ENCODE measurements around the gene MXD4. TPM values are rescaled to one million over a fixed set of nuclear protein-coding genes. Genes with fewer than 3 reads are reported as not detected.
A peak's percentile ranks its signal among the peaks of the same experiment; 100 is the strongest.

The MXD4 gene
- total RNA-seq, 1 donor from 2014 or later: 22.7 TPM

- Mint-ChIP-seq H3K4me3 (peak within 1 kb of the TSS; percentile 93), H3K27me3 (ENCODE audit: insufficient read depth, low read depth) (peaks cover 4% of the 10 kb centered on the region), H3K36me3 (peaks cover 7% of the 10 kb centered on the region), H3K4me1 (peaks cover 44% of the 10 kb centered on the region), H3K9me3 (no peaks in the 10 kb centered on the region), H3K27ac (no peak within 1 kb of the TSS)
- peaks cover 48% of the 10 kb centered on the region for H3K79me2 ChIP-seq (ENCODE audit: low read depth)
- peak within 1 kb of the TSS; percentile 82 for H3K4me3 ChIP-seq
- peaks cover 27% of the 10 kb centered on the region for H3F3A ChIP-seq (ENCODE audit: low read depth)
- H3K9me3 ChIP-seq (ENCODE audit: low read depth): no peaks in the 10 kb centered on the region
- peak within 1 kb of the TSS; percentile 80 for H3K4me2 ChIP-seq
- peak within 1 kb of the TSS; percentile 60 for H2AFZ ChIP-seq (replicated peaks)
- no peaks in the 10 kb centered on the region for H3K27me3 ChIP-seq
- H4K20me1 ChIP-seq (ENCODE audit: low read depth): peaks cover 43% of the 10 kb centered on the region
- no peak within 1 kb of the TSS for H3K27ac ChIP-seq
- peaks cover 19% of the 10 kb centered on the region for H3K36me3 ChIP-seq
- TF ChIP-seq EZH2 (IDR thresholded peaks at IDR 0.05): peak; percentile 46
- TF ChIP-seq, protein P1, sequence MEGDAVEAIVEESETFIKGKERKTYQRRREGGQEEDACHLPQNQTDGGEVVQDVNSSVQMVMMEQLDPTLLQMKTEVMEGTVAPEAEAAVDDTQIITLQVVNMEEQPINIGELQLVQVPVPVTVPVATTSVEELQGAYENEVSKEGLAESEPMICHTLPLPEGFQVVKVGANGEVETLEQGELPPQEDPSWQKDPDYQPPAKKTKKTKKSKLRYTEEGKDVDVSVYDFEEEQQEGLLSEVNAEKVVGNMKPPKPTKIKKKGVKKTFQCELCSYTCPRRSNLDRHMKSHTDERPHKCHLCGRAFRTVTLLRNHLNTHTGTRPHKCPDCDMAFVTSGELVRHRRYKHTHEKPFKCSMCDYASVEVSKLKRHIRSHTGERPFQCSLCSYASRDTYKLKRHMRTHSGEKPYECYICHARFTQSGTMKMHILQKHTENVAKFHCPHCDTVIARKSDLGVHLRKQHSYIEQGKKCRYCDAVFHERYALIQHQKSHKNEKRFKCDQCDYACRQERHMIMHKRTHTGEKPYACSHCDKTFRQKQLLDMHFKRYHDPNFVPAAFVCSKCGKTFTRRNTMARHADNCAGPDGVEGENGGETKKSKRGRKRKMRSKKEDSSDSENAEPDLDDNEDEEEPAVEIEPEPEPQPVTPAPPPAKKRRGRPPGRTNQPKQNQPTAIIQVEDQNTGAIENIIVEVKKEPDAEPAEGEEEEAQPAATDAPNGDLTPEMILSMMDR (IDR thresholded peaks at IDR 0.05): no peak
- DNase-seq (ENCODE audit: low spot score): peak; percentile 99
- peaks cover 28% of the 10 kb centered on the region for H3K4me1 ChIP-seq
- H3K9ac ChIP-seq: peak within 1 kb of the TSS; percentile 59
Observed at GRCh38 chr4:2241410-2242353, 20.2 kb downstream of the MXD4 start, which contains the start of the genes HAUS3 and POLN. HAUS3 (minus strand) TSS chr4:2242121; CDS start chr4:2240946, 1,175 bp downstream. POLN (minus strand) TSS chr4:2242121; CDS start chr4:2229231, 12,890 bp downstream.

GRCh38 chr4:2241003-2241402 is 20.9 kb downstream of the MXD4 start:
- Histone ChIP-seq H2AFZ (replicated peaks) (no peak overlapping the region), H3K4me3 (peak overlapping the region; percentile 82), H3K4me2 (peak overlapping the region; percentile 80), H3K9me3 (ENCODE audit: low read depth) (no peaks in the 10 kb centered on the region), H3K27me3 (no peaks in the 10 kb centered on the region), H4K20me1 (ENCODE audit: low read depth) (peaks cover 43% of the 10 kb centered on the region), H3K36me3 (peaks cover 19% of the 10 kb centered on the region), H3K4me1 (peaks cover 28% of the 10 kb centered on the region), H3K9ac (peak overlapping the region; percentile 59), H3K79me2 (ENCODE audit: low read depth) (peaks cover 48% of the 10 kb centered on the region), H3F3A (ENCODE audit: low read depth) (peaks cover 27% of the 10 kb centered on the region), H3K27ac (no peak overlapping the region)
- peaks cover 7% of the 10 kb centered on the region for H3K36me3 Mint-ChIP-seq
- peaks cover 44% of the 10 kb centered on the region for H3K4me1 Mint-ChIP-seq
- H3K27me3 Mint-ChIP-seq (ENCODE audit: insufficient read depth, low read depth): peaks cover 4% of the 10 kb centered on the region
- H3K27ac Mint-ChIP-seq: no peak overlapping the region
- no peaks in the 10 kb centered on the region for H3K9me3 Mint-ChIP-seq
- TF ChIP-seq EZH2 (IDR thresholded peaks at IDR 0.05) (no peak), EZH2phosphoT487 (IDR thresholded peaks at IDR 0.05) (no peak)
- TF ChIP-seq, protein P1 (IDR thresholded peaks at IDR 0.05): no peak
- H3K4me3 Mint-ChIP-seq: peak overlapping the region; percentile 93
- no peak for DNase-seq (ENCODE audit: low spot score)

- Histone ChIP-seq H3K79me2 (ENCODE audit: low read depth) (peaks cover 57% of the 10 kb centered on the region), H3K9ac (no peak overlapping the region), H3K4me3 (no peak overlapping the region), H3F3A (ENCODE audit: low read depth) (peaks cover 5% of the 10 kb centered on the region), H3K4me1 (peaks cover 28% of the 10 kb centered on the region), H3K27ac (no peak overlapping the region), H3K27me3 (no peaks in the 10 kb centered on the region), H3K4me2 (no peak overlapping the region), H3K9me3 (ENCODE audit: low read depth) (no peaks in the 10 kb centered on the region), H3K36me3 (peaks cover 24% of the 10 kb centered on the region), H2AFZ (replicated peaks) (no peak overlapping the region), H4K20me1 (ENCODE audit: low read depth) (peaks cover 53% of the 10 kb centered on the region)
- no peak overlapping the region for H3K4me3 Mint-ChIP-seq
- TF ChIP-seq EZH2phosphoT487 (IDR thresholded peaks at IDR 0.05): no peak
- no peak for TF ChIP-seq EZH2 (IDR thresholded peaks at IDR 0.05)
- TF ChIP-seq, protein P1 (IDR thresholded peaks at IDR 0.05): no peak
- H3K4me1 Mint-ChIP-seq: peaks cover 26% of the 10 kb centered on the region
- peaks cover 3% of the 10 kb centered on the region for H3K36me3 Mint-ChIP-seq
- no peaks in the 10 kb centered on the region for H3K27me3 Mint-ChIP-seq (ENCODE audit: insufficient read depth, low read depth)
- DNase-seq (ENCODE audit: low spot score): no peak
- H3K27ac Mint-ChIP-seq: no peak overlapping the region
- H3K9me3 Mint-ChIP-seq: no peaks in the 10 kb centered on the region
Observed at GRCh38 chr4:2236944-2237666, 24.8 kb downstream of the MXD4 start.

All from neural progenitor cell (in vitro differentiated cells).